Measurements from ENCODE around the gene ODF4.

DNA sequence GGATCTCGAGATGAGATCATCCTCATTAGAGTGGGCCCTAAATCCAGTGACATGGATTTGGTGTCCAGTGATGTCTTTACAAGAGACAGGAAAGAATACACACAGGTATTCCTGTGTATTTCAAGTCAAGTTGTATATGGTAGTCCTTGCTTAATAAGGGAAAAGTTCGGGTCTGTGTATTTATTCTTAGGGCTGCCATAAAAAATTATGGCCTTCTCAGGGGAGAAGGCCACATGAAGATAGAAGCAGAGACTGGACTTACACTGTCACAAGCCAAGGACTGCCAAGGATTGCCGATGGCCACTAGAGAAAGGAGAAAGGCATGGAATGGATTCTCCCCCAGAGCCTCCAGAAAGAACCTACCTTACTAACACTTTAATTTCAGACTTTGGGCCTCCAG is 28.6 kb downstream of the ODF4 start:
- TF ChIP-seq, protein P1, sequence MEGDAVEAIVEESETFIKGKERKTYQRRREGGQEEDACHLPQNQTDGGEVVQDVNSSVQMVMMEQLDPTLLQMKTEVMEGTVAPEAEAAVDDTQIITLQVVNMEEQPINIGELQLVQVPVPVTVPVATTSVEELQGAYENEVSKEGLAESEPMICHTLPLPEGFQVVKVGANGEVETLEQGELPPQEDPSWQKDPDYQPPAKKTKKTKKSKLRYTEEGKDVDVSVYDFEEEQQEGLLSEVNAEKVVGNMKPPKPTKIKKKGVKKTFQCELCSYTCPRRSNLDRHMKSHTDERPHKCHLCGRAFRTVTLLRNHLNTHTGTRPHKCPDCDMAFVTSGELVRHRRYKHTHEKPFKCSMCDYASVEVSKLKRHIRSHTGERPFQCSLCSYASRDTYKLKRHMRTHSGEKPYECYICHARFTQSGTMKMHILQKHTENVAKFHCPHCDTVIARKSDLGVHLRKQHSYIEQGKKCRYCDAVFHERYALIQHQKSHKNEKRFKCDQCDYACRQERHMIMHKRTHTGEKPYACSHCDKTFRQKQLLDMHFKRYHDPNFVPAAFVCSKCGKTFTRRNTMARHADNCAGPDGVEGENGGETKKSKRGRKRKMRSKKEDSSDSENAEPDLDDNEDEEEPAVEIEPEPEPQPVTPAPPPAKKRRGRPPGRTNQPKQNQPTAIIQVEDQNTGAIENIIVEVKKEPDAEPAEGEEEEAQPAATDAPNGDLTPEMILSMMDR (IDR thresholded peaks at IDR 0.05 in 4 of 5, conservative IDR thresholded peaks at IDR 0.05 in 1 of 5) = no peak
- no peak for TF ChIP-seq POLR2A (IDR thresholded peaks at IDR 0.05)

Measured in gastrocnemius medialis (tissue), 4 donors.